ENCODE measurements around the gene ZKSCAN7. TPM values are rescaled to one million over a fixed set of nuclear protein-coding genes. Genes with fewer than 3 reads are reported as not detected.
A peak's percentile ranks its signal among the peaks of the same experiment; 100 is the strongest.

ZKSCAN7 gene
- total RNA-seq, 1 experiment from 2014 or later: not detected

DNA sequence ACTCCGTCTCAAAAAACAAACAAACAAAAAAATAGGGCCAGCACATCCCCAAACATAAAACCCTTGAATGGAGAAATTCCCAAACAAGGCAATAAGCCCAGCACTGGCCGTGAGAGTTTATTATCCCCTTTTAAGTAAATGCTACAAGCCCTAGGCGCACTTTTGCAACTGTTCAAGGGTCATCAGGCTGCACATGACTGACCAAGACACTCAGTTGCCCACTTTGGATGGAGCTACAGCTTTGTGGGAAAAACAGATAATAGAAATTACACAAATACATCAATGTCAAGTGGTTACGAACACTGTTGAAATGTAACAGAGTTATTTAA, 43.8 kb upstream of the ZKSCAN7 start:
- Histone ChIP-seq H3K27me3 (ENCODE audit: low read length) (no peaks in the 10 kb centered on the region), H4K20me1 (ENCODE audit: low read length) (peaks cover 7% of the 10 kb centered on the region; the same call in 1 of the 2 replicates), H3K36me3 (ENCODE audit: low read depth, low read length) (peaks cover 12% of the 10 kb centered on the region), H3K27ac (ENCODE audit: low read length) (0 out of 2 replicates have a peak overlapping the region, but pooled peaks have one; percentile 25), H3K79me2 (ENCODE audit: low read length) (peaks cover 41% of the 10 kb centered on the region), H3K4me3 (ENCODE audit: low read length) (peak overlapping the region; percentile 81), H3K4me2 (ENCODE audit: low read length) (peak overlapping the region; percentile 93), H2AFZ (ENCODE audit: low read length) (peak overlapping the region; percentile 99), H3K9ac (ENCODE audit: low read length) (peak overlapping the region; percentile 82), H3K4me1 (ENCODE audit: insufficient read depth, low read length) (peaks cover 15% of the 10 kb centered on the region), H3K9me2 (replicated peaks; ENCODE audit: low read length) (no peaks in the 10 kb centered on the region), H3K9me3 (ENCODE audit: low read length) (no peaks in the 10 kb centered on the region), H3F3A (ENCODE audit: low read length, unreplicated experiment) (no peaks in the 10 kb centered on the region)
- DNase-seq (no peak), ATAC-seq (no peak)
- no peak for TF ChIP-seq EZH2 (IDR thresholded peaks at IDR 0.05; ENCODE audit: low read length, unreplicated experiment)
- ChIA-PET CTCF (no interaction called here), POLR2A (ENCODE audit: unreplicated experiment) (interaction anchor here (0.6 kb wide), 3 partner anchors 236 to 621 kb away, joined by 4 to 11 read pairs (median 5); no protein-coding TSS in a partner anchor)
- BruUV-seq (replicated peaks): TSS peak; percentile 86
- intact Hi-C loops (cut with micrococcal nuclease): no loop called here

- Histone ChIP-seq H3K4me3 (ENCODE audit: low read length) (no peak overlapping the region), H3K79me2 (ENCODE audit: low read length) (peaks cover 18% of the 10 kb centered on the region), H3K9ac (ENCODE audit: low read length) (no peak overlapping the region), H2AFZ (ENCODE audit: low read length) (no peak overlapping the region), H3K4me2 (ENCODE audit: low read length) (no peak overlapping the region), H3K27me3 (ENCODE audit: low read length) (no peaks in the 10 kb centered on the region), H3K4me1 (ENCODE audit: insufficient read depth, low read length) (peaks cover 15% of the 10 kb centered on the region), H3K9me3 (ENCODE audit: low read length) (no peaks in the 10 kb centered on the region), H3K9me2 (replicated peaks; ENCODE audit: low read length) (no peaks in the 10 kb centered on the region), H4K20me1 (ENCODE audit: low read length) (peaks cover 7% of the 10 kb centered on the region; the same call in 1 of the 2 replicates), H3K27ac (ENCODE audit: low read length) (no peak overlapping the region), H3F3A (ENCODE audit: low read length, unreplicated experiment) (no peaks in the 10 kb centered on the region), H3K36me3 (ENCODE audit: low read depth, low read length) (no peaks in the 10 kb centered on the region)
- TF ChIP-seq EZH2phosphoT487 (IDR thresholded peaks at IDR 0.05; ENCODE audit: borderline replicate concordance, low read length): no peak
- TF ChIP-seq EZH2 (IDR thresholded peaks at IDR 0.05; ENCODE audit: low read length, unreplicated experiment): no peak
- no peak for TF ChIP-seq CTCF (conservative IDR thresholded peaks at IDR 0.05; ENCODE audit: low read depth, low read length)
- POLR2A ChIA-PET (ENCODE audit: unreplicated experiment): no interaction called here
- DNase-seq (no peak), ATAC-seq (no peak)
- BruUV-seq (replicated peaks): no TSS peak
- CTCF ChIA-PET: interaction anchor here (0.6 kb wide), 1 partner anchor 112 kb away, joined by 4 read pairs; no protein-coding TSS in a partner anchor
- intact Hi-C loops (cut with micrococcal nuclease): no loop called here
These were observed 41.5 kb upstream of the ZKSCAN7 start for GRCh38 chr3:44513513-44513912.

DNA sequence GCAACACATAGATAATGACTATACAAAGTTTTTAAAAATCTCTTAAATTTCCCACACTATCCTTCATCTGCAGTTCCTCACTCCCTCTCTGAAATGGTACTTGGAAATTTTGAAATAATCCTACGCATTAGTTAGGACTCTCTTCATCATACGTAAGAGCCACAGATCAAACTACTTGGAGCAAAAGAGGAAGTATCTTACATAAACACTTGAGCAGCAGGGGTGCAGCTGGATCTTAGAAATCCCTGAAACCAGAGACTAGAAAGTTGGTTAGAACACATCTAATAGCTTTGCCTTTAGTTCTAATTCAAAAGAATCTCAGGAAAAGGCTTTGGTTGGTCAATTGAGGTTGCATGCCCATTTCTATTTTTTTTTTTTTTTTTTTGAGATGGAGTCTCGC, 38.8 kb upstream of the ZKSCAN7 start:
- DNase-seq (no peak), ATAC-seq (no peak)
- ChIA-PET POLR2A (ENCODE audit: unreplicated experiment) (no interaction called here), CTCF (no interaction called here)
- peaks cover 5% of the 10 kb centered on the region; the same call in 1 of the 2 replicates for H3K4me1 ChIP-seq (ENCODE audit: insufficient read depth, low read length)
- no peak for TF ChIP-seq CTCF (conservative IDR thresholded peaks at IDR 0.05; ENCODE audit: low read depth, low read length)
- no peak for TF ChIP-seq EZH2 (IDR thresholded peaks at IDR 0.05; ENCODE audit: low read length, unreplicated experiment)
- no peak overlapping the region for H3K27ac ChIP-seq (ENCODE audit: low read length)
- no peaks in the 10 kb centered on the region for H3K79me2 ChIP-seq (ENCODE audit: low read length)
- intact Hi-C loops (cut with micrococcal nuclease): no loop called here
- peaks cover 6% of the 10 kb centered on the region; the same call in 1 of the 2 replicates for H3K27me3 ChIP-seq (ENCODE audit: low read length)
- no peaks in the 10 kb centered on the region for H3K36me3 ChIP-seq (ENCODE audit: low read depth, low read length)
- no peak overlapping the region for H3K4me2 ChIP-seq (ENCODE audit: low read length)
- no peaks in the 10 kb centered on the region for H4K20me1 ChIP-seq (ENCODE audit: low read length)
- H3K9me2 ChIP-seq (replicated peaks; ENCODE audit: low read length): no peaks in the 10 kb centered on the region
- BruUV-seq (replicated peaks): no TSS peak
- H2AFZ ChIP-seq (ENCODE audit: low read length): no peak overlapping the region
- no peak overlapping the region for H3K4me3 ChIP-seq (ENCODE audit: low read length)
- H3F3A ChIP-seq (ENCODE audit: low read length, unreplicated experiment): no peaks in the 10 kb centered on the region
- no peaks in the 10 kb centered on the region for H3K9me3 ChIP-seq (ENCODE audit: low read length)
- H3K9ac ChIP-seq (ENCODE audit: low read length): no peak overlapping the region

Data from PC-3 (cell line).